RWPE1 (cell line): Measurements from ENCODE around the gene ITPK1.
A peak's percentile ranks its signal among the peaks of the same experiment; 100 is the strongest.

ENCODE experiments used
- CTCF ChIA-PET: fragments of 350-600 bp; sonication (Branson Sonifier 250); formaldehyde crosslinking; extraction: SDS; loops from one replicate; lab custom pipeline; 2021; lab: Yijun Ruan, JAX
- POLR2A ChIA-PET: fragments of 400-600 bp; formaldehyde crosslinking; extraction: SDS; loops from one replicate; lab custom pipeline; 2020; ENCODE audit warnings: antibody characterized with exemption; ENCODE audit not compliant: low non-redundant PET; lab: Yijun Ruan, JAX
- DNase-seq: peaks from one replicate; pipeline ENCODE4 v3.0.0; 2012; ENCODE audit warnings: low spot score
- H3K27ac ChIP-seq: fragments of 450-650 bp; 2 replicates; pipeline ENCODE4 v1.5.1; 2017
- CTCF ChIP-seq: fragments of 450-650 bp; conservative IDR thresholded peaks from 2 replicates; pipeline ENCODE4 v1.5.1; 2017; ENCODE audit warnings: low read depth, mild to moderate bottlenecking

ITPK1 gene

GRCh38 chr14:93019367-93019843 lies 96.3 kb downstream of the ITPK1 start:
- POLR2A ChIA-PET: no interaction called here
- peak overlapping the region; percentile 42 for H3K27ac ChIP-seq
- no peak for TF ChIP-seq CTCF
- CTCF ChIA-PET: interaction anchor here (0.7 kb wide), 1 partner anchor 173 kb away, joined by 8 read pairs; no protein-coding TSS in a partner anchor
- DNase-seq: no peak

GRCh38 chr14:93018366-93018765 lies 97.4 kb downstream of the ITPK1 start:
- DNase-seq: no peak
- no peak for TF ChIP-seq CTCF
- ChIA-PET POLR2A (no interaction called here), CTCF (no interaction called here)
- H3K27ac ChIP-seq: peak overlapping the region; percentile 42; the same call in 1 of the 2 replicates

DNA sequence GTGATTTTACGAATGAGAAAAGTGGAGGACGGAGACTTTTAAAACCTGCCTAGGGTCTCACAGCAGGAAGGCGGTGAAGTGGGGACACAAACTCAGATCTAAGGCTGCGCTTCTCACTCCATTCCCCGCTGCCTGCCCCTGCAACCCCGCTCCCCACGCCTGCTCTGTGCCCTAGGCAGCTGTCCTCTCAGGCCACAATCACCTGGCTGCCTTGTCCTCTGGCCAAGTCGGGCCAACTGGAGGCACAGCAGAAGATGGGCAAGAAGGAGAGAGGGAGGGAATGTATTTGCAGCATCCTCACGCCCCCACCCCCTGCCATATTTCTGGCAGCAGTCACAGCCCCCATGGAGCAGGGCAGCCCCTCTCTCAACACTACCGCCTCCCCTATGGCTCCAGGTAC lies 97.8 kb downstream of the ITPK1 start:
- H3K27ac ChIP-seq: peak overlapping the region; percentile 42

DNA sequence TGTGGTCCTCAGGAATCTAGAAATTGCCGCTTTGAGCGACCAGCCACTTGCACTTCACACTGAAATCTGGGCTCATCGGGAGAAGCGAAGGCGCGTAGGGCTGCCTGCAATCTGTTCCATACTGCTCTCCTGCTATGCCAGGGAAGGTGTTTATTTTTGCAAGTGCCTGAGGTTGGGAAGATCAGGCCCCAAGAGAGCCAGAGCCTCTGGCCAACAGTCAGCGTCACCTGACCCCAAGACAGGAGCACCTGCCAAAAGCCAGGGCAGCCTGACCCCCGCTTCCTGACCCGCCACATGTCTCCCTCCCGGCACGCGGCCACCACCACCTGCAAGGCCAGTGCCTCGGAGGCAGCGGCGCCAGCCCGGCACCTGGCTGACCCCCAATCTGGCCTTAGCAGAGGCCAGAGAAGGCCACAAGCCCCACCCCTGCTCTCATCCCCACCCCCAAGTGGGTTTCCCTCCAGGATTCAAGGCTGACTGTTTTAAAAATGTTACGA lies 98.4 kb downstream of the ITPK1 start:
- H3K27ac ChIP-seq: peak overlapping the region; percentile 42
- TF ChIP-seq CTCF: no peak
- no peak for DNase-seq
- ChIA-PET POLR2A (no interaction called here), CTCF (no interaction called here)

More for the DNA sequence above, 97.8 kb downstream of the ITPK1 start:
- DNase-seq: no peak
- ChIA-PET POLR2A (no interaction called here), CTCF (no interaction called here)
- TF ChIP-seq CTCF: no peak

DNA sequence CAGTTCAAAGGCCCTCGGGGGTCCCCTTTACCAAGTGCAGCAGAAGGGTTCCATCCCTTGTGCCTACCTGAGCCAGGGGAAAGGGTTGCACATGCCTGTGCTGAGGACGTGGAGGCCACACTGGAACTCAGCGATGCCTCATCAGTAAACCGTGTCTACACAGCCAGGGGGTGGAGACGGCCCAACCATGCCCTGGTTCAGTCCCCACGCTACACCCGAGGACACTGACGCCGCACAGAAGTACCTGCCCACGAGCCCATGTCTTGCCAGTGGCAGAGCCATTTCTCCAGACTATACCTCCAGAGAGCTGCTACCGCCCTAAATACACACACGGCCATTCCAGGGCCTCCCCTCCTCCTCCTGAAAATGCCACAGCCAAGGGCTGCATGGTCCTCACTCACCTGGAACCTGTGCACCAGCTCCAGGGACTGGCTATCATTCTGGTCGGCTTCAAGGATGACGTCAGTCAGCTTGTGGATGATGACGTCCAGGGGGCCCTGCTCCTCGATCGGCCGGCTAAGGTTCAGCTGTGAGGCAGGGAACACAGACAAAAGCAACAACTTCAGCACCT lies 99.4 kb downstream of the ITPK1 start:
- no peak for DNase-seq
- TF ChIP-seq CTCF: no peak
- POLR2A ChIA-PET: no interaction called here
- CTCF ChIA-PET: no interaction called here
- H3K27ac ChIP-seq: peak overlapping the region; percentile 42; the same call in 1 of the 2 replicates

GRCh38 chr14:93015505-93015904 lies 100.2 kb downstream of the ITPK1 start:
- POLR2A ChIA-PET: no interaction called here
- H3K27ac ChIP-seq: peak overlapping the region; percentile 42
- CTCF ChIA-PET: no interaction called here
- no peak for DNase-seq
- no peak for TF ChIP-seq CTCF
